Endothelial cell of umbilical vein (primary cell): ENCODE data around the gene MTARC1. TPM values are rescaled to one million over a fixed set of nuclear protein-coding genes. Genes with fewer than 3 reads are reported as not detected.

ENCODE experiments used
- BruUV-seq: library from RNA; stranded (reverse); fragments of 400-500 nt; replicated peaks from 2 replicates; lab custom pipeline; 2021; lab: Mats Ljungman, UMichigan
- CTCF ChIA-PET: fragments of 300-600, 350-600 bp; sonication (Branson Sonifier 250); formaldehyde crosslinking; loops from one replicate; lab custom pipeline; 2021; ENCODE audit warnings: antibody characterized with exemption, inconsistent platforms; lab: Charles Lee
- POLR2A ChIA-PET: fragments of 300-600, 350-600 bp; sonication (Branson Sonifier 250); formaldehyde crosslinking; loops from one replicate; lab custom pipeline; 2021; ENCODE audit warnings: antibody characterized with exemption, inconsistent platforms; lab: Charles Lee
- DNase-seq: peaks from one replicate; pipeline ENCODE4 v3.0.0-alpha.2; 2011; ENCODE audit warnings: low read depth, low spot score
- FAIRE-seq: peaks from 2 replicates; lab custom pipeline; 2011; peaks lifted over from hg19 to GRCh38; lab: Jason Lieb, UNC
- H2AFZ ChIP-seq: 2 replicates; pipeline ENCODE4 v1.6.0; 2012; ENCODE audit warnings: low read depth, low read length, control low read depth, inconsistent platforms
- H3K27ac ChIP-seq: 2 replicates; pipeline ENCODE4 v1.5.1; 2011; ENCODE audit warnings: low read depth, mild to moderate bottlenecking, control low read depth, low read length, moderate library complexity; ENCODE audit not compliant: insufficient read depth
- H3K27me3 ChIP-seq, 2 experiments: 2 replicates each; pipeline versions ENCODE4 v1.6.0 to v1.6.1; 2011; ENCODE audit warnings: low read length in 2 of 2, mixed read lengths in 1 of 2; ENCODE audit not compliant: control insufficient read depth in 2 of 2, insufficient read depth in 2 of 2
- H3K36me3 ChIP-seq, 2 experiments: 2 replicates in 1 of 2; 3 replicates in 1 of 2; pipeline ENCODE4 v1.5.1; 2011; ENCODE audit warnings: low read length in 2 of 2, mild to moderate bottlenecking in 1 of 2, moderate library complexity in 1 of 2; ENCODE audit not compliant: control insufficient read depth in 2 of 2, insufficient read depth in 2 of 2; ENCODE audit errors: extremely low read depth in 1 of 2
- H3K4me1 ChIP-seq: 3 replicates; pipeline ENCODE4 v1.5.1; 2011; ENCODE audit warnings: mild to moderate bottlenecking, low read length; ENCODE audit not compliant: control insufficient read depth, insufficient read depth; ENCODE audit errors: extremely low read depth
- H3K4me2 ChIP-seq: 2 replicates; pipeline ENCODE4 v1.6.1; 2011; ENCODE audit warnings: low read length, control low read depth, mixed read lengths; ENCODE audit not compliant: insufficient read depth
- H3K4me3 ChIP-seq, 3 experiments: fragments of 200-600 bp in 1 of 3; sonication (generic), shearing (Covaris generic) in 1 of 3; replicated peaks in 1 of 3; 2 replicates each; pipeline ENCODE4 v1.5.1; 2011 to 2016; ENCODE audit warnings: control low read depth in 3 of 3, low read length in 3 of 3, mild to moderate bottlenecking in 2 of 3, inconsistent platforms in 1 of 3, low read depth in 1 of 3, moderate library complexity in 1 of 3; ENCODE audit not compliant: insufficient read depth in 1 of 3
- H3K79me2 ChIP-seq: 2 replicates; pipeline ENCODE4 v1.6.0; 2012; ENCODE audit warnings: low read length, inconsistent platforms; ENCODE audit not compliant: control insufficient read depth, insufficient read depth
- H3K9ac ChIP-seq: replicated peaks from 2 replicates; pipeline ENCODE3; 2011; ENCODE audit warnings: low read length, control low read depth; ENCODE audit not compliant: insufficient read depth; ENCODE audit errors: extremely low read depth
- H3K9me1 ChIP-seq: replicated peaks from 3 replicates; pipeline ENCODE4 v1.6.0; 2011; ENCODE audit warnings: mild to moderate bottlenecking, low read length; ENCODE audit not compliant: control insufficient read depth, insufficient read depth; ENCODE audit errors: extremely low read depth
- H3K9me3 ChIP-seq: replicated peaks from 2 replicates; pipeline ENCODE4 v1.5.1; 2012; ENCODE audit warnings: low read length, inconsistent platforms; ENCODE audit not compliant: control insufficient read depth, insufficient read depth
- H4K20me1 ChIP-seq: replicated peaks from 2 replicates; pipeline ENCODE3; 2011; ENCODE audit warnings: mild to moderate bottlenecking, low read length; ENCODE audit not compliant: control insufficient read depth, insufficient read depth; ENCODE audit errors: extremely low read depth
- CTCF ChIP-seq, 2 donors: IDR thresholded peaks; 1 replicate in 1 of 2; 2 replicates in 1 of 2; pipeline ENCODE4 v1.5.1; 2011; ENCODE audit warnings: low read length in 2 of 2, mild to moderate bottlenecking in 2 of 2, moderate library complexity in 2 of 2, control low read depth in 1 of 2, inconsistent platforms in 1 of 2, low read depth in 1 of 2; ENCODE audit not compliant: insufficient read depth in 1 of 2; ENCODE audit errors: extremely low read depth in 1 of 2
- EZH2 ChIP-seq: IDR thresholded peaks from 2 replicates; pipeline ENCODE4 v1.6.1; 2012; ENCODE audit warnings: borderline replicate concordance, low read depth, mild to moderate bottlenecking, moderate library complexity, low read length, inconsistent platforms; ENCODE audit not compliant: severe bottlenecking
- FOS ChIP-seq: IDR thresholded peaks from 2 replicates; pipeline ENCODE4 v1.6.1; 2011; ENCODE audit warnings: mild to moderate bottlenecking, low read length, moderate library complexity, borderline replicate concordance; ENCODE audit not compliant: insufficient read depth
- GATA2 ChIP-seq: IDR thresholded peaks from 2 replicates; pipeline ENCODE4 v1.7.0; 2011; ENCODE audit warnings: low read depth, mild to moderate bottlenecking, moderate library complexity, mixed read lengths, low read length; ENCODE audit not compliant: insufficient read length, insufficient read depth
- JUN ChIP-seq: IDR thresholded peaks from 2 replicates; pipeline ENCODE4 v1.6.1; 2011; ENCODE audit warnings: borderline replicate concordance, low read depth; ENCODE audit not compliant: insufficient read length, insufficient read depth
- MAX ChIP-seq: IDR thresholded peaks from 2 replicates; pipeline ENCODE4 v1.6.1; 2011; ENCODE audit not compliant: insufficient read depth, insufficient read length
- MYC ChIP-seq: IDR thresholded peaks from one replicate; pipeline ENCODE4 v1.6.1; 2011; ENCODE audit warnings: mild to moderate bottlenecking, low read depth, low read length
- POLR2A ChIP-seq: IDR thresholded peaks from 2 replicates; pipeline ENCODE4 v1.6.1; 2012; ENCODE audit warnings: low read depth, mild to moderate bottlenecking, control low read depth, low read length
- POLR2AphosphoS5 ChIP-seq: IDR thresholded peaks from 2 replicates; pipeline ENCODE4 v1.6.1; 2012; ENCODE audit warnings: low read depth, mild to moderate bottlenecking, control low read depth, low read length, moderate library complexity; ENCODE audit not compliant: insufficient read depth
- dilution Hi-C: fragments of 300-500 bp; cut with MboI; formaldehyde crosslinking; loops from one replicate; pipeline ENCODE4 v1.15.0; 2019; ENCODE audit warnings: low sequenced_read_pairs; ENCODE audit not compliant: extremely low pct_ligation_motif_present
- intact Hi-C: fragments of 100-400 bp; cut with micrococcal nuclease; formaldehyde crosslinking; loops from one replicate; pipeline ENCODE4 v1.10.0; 2022
- polyA plus RNA-seq, 4 experiments: library from polyadenylated mRNA; depleted of rRNA in 3 of 4; stranded (reverse) in 3 of 4; unstranded in 1 of 4; fragments of >200 nt; gene quantifications; 2 replicates each; pipeline versions ENCODE4 v1.2.1 to v1.2.3, GENCODE V29; 2011 to 2012; ENCODE audit warnings: missing spikeins in 1 of 4
- total RNA-seq: library from RNA; stranded (reverse); gene quantifications from 2 replicates; pipeline ENCODE4 v1.2.3, GENCODE V29; 2021

MTARC1 gene
- total and polyA plus RNA-seq, 2 donors (not counting 3 experiments of a cell fraction or from before 2014, with no cell fraction given): 0.43 to 3.5 TPM

GRCh38 chr1:220770245-220770913 lies 16.3 kb upstream of the MTARC1 start:
- Histone ChIP-seq H3K4me1 (no peaks in the 10 kb centered on the region), H3K27me3 (no peaks in the 10 kb centered on the region), H4K20me1 (no peaks in the 10 kb centered on the region), H2AFZ (no peak overlapping the region), H3K4me3 (no peak overlapping the region), H3K4me2 (no peak overlapping the region), H3K9me3 (no peaks in the 10 kb centered on the region), H3K36me3 (peaks cover 3 to 5% of the 10 kb centered on the region in 2 experiments), H3K9ac (no peak overlapping the region), H3K9me1 (no peaks in the 10 kb centered on the region), H3K27ac (no peak overlapping the region), H3K79me2 (no peaks in the 10 kb centered on the region)
- ChIA-PET CTCF (interaction anchor here (1.1 to 1.5 kb wide), 2 partner anchors 16 to 37 kb away, joined by 3 read pairs; no protein-coding TSS in a partner anchor), POLR2A (no interaction called here)
- TF ChIP-seq CTCF (IDR thresholded peaks at IDR 0.05; ENCODE audit: extremely low read depth in 1 of 2, insufficient read depth in 1 of 2, low read depth in 1 of 2, low read length in 2 of 2): no peak
- no peak for TF ChIP-seq MYC
- no peak for TF ChIP-seq POLR2A
- TF ChIP-seq JUN: no peak
- TF ChIP-seq EZH2: no peak
- TF ChIP-seq FOS: no peak
- no peak for TF ChIP-seq GATA2
- no peak for TF ChIP-seq POLR2AphosphoS5
- no peak for TF ChIP-seq MAX
- dilution Hi-C loops: no loop called here
- DNase-seq: no peak
- intact Hi-C loops: no loop called here
- BruUV-seq: no TSS peak
- FAIRE-seq: no peak
